Measurements from ENCODE around the gene SCAF1.

DNA sequence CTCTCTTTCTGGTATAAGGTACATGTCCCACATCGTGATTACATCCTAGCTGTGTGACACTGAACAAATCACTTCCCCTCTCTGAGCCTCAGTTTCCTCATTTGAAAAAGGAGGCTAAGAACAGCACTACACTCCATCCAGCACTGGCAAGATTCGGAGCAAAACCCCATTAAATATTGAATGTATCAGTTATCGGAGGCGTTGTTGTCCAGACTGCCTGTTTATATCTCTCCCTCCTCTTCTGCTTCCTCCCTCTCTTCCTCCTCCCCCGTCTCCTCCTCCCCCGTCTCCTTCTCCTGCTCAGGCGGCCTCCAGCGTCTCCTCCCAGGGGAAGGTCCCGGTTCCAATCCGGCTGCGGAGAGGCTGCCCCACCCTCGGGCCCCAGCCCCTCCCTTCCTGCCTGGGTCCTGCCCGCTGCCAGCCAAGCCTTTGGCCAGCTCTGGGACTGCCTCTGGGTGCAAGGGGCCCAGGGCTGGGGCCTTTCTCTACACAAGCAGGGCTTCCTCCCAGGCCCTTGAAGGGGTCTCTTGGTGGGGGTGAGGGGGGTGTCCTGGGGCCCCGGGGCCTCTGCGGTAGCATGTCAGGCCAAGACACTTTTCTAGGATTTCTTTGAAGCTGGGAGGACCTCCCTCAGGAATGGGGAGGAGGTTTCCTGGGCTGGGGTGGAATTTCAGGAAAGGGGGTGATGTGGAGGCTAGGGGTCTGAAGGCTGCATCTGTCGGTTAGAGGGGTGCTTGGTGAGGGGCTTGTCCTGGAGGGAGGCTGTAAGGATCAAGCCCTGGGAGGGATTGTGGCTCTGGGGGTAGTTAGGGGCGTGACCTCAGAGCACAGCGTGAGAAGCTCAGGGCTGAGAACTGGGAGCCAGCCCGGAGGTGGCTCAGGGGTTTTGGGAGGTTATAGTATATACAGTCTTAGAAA lies 3.9 kb upstream of the SCAF1 start:
- TF ChIP-seq EZH2 (optimal IDR thresholded peaks at IDR 0.05; ENCODE audit: low read depth, low read length) (no peak), EZH2phosphoT487 (IDR thresholded peaks at IDR 0.05; ENCODE audit: low read length) (no peak)
- TF ChIP-seq, protein P1, sequence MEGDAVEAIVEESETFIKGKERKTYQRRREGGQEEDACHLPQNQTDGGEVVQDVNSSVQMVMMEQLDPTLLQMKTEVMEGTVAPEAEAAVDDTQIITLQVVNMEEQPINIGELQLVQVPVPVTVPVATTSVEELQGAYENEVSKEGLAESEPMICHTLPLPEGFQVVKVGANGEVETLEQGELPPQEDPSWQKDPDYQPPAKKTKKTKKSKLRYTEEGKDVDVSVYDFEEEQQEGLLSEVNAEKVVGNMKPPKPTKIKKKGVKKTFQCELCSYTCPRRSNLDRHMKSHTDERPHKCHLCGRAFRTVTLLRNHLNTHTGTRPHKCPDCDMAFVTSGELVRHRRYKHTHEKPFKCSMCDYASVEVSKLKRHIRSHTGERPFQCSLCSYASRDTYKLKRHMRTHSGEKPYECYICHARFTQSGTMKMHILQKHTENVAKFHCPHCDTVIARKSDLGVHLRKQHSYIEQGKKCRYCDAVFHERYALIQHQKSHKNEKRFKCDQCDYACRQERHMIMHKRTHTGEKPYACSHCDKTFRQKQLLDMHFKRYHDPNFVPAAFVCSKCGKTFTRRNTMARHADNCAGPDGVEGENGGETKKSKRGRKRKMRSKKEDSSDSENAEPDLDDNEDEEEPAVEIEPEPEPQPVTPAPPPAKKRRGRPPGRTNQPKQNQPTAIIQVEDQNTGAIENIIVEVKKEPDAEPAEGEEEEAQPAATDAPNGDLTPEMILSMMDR (IDR thresholded peaks at IDR 0.05; ENCODE audit: low read length), result no peak

All from MM.1S (cell line).